Esophagus muscularis mucosa (tissue), 4 donors: ENCODE measurements around the gene AHRR. TPM values are rescaled to one million over a fixed set of nuclear protein-coding genes. Genes with fewer than 3 reads are reported as not detected.

ENCODE experiments used
- DNase-seq: peaks from one replicate; pipeline ENCODE4 v3.0.0-alpha.2; 2017; ENCODE audit errors: extremely low spot score
- H3K27ac ChIP-seq, 4 donors: fragments of 200-600 bp; sonication (generic); replicated peaks in 1 of 4; 1 replicate in 3 of 4; 2 replicates in 1 of 4; pipeline ENCODE4 v1.5.1; 2016 to 2019; ENCODE audit warnings: mild to moderate bottlenecking in 1 of 4
- H3K27me3 ChIP-seq, 4 donors: fragments of 200-600 bp; sonication (generic); one replicate each; pipeline versions ENCODE4 v1.5.1 to v1.6.0; 2016 to 2019
- H3K36me3 ChIP-seq, 4 donors: fragments of 200-600 bp; sonication (generic); one replicate each; pipeline ENCODE4 v1.5.1; 2016 to 2019
- H3K4me1 ChIP-seq, 4 donors: fragments of 200-600 bp; sonication (generic); one replicate each; pipeline ENCODE4 v1.5.1; 2016 to 2019
- H3K4me3 ChIP-seq, 4 donors: fragments of 200-600 bp; sonication (generic); 1 replicate in 2 of 4; 2 replicates in 2 of 4; pipeline ENCODE4 v1.5.1; 2016 to 2019; ENCODE audit warnings: mild to moderate bottlenecking in 4 of 4, moderate library complexity in 1 of 4
- H3K9me3 ChIP-seq, 4 donors: fragments of 200-600 bp; sonication (generic); 1 replicate in 3 of 4; 2 replicates in 1 of 4; pipeline ENCODE4 v1.5.1; 2016 to 2019
- EP300 ChIP-seq: sonication (generic); formaldehyde crosslinking; IDR thresholded peaks from one replicate; pipeline ENCODE4 v1.6.1; 2017; ENCODE audit warnings: antibody characterized with exemption
- POLR2A ChIP-seq: fragments of 450-650 bp; IDR thresholded peaks from one replicate; pipeline ENCODE4 v1.6.1; 2017; ENCODE audit warnings: antibody characterized with exemption, moderate library complexity, mild to moderate bottlenecking, low read depth
- POLR2AphosphoS5 ChIP-seq, 2 donors: sonication (generic); formaldehyde crosslinking; IDR thresholded peaks; one replicate each; pipeline ENCODE4 v1.6.1; 2017; ENCODE audit warnings: antibody characterized with exemption in 2 of 2
- WGBS: methylation state at CpG from one replicate; pipeline ENCODE4 v1.1.5; 2018; 5-methylcytosine and 5-hydroxymethylcytosine counted together
- intact Hi-C: fragments of 100-400 bp; cut with DNase I; formaldehyde crosslinking; loops from one replicate; pipeline ENCODE4 v1.15.1; 2023
- total RNA-seq, 4 donors: library from RNA; depleted of rRNA; stranded (reverse); fragments of >200 nt; gene quantifications; one replicate each; pipeline versions ENCODE4 v1.1.0 to v1.2.1, GENCODE V29; 2016
- TF ChIP-seq, protein P1 (sequence below), 3 experiments: fragments of 200-600 bp in 2 of 3; fragments of 450-650 bp in 1 of 3; sonication (generic) in 2 of 3; IDR thresholded peaks; one replicate each; pipeline ENCODE4 v1.5.1; 2017 to 2019; ENCODE audit warnings: antibody characterized with exemption in 3 of 3, mild to moderate bottlenecking in 2 of 3, moderate library complexity in 1 of 3

Gene AHRR
- total RNA-seq, 4 donors from 2014 or later = 0.33 to 5.5 (median 0.86) TPM

DNA sequence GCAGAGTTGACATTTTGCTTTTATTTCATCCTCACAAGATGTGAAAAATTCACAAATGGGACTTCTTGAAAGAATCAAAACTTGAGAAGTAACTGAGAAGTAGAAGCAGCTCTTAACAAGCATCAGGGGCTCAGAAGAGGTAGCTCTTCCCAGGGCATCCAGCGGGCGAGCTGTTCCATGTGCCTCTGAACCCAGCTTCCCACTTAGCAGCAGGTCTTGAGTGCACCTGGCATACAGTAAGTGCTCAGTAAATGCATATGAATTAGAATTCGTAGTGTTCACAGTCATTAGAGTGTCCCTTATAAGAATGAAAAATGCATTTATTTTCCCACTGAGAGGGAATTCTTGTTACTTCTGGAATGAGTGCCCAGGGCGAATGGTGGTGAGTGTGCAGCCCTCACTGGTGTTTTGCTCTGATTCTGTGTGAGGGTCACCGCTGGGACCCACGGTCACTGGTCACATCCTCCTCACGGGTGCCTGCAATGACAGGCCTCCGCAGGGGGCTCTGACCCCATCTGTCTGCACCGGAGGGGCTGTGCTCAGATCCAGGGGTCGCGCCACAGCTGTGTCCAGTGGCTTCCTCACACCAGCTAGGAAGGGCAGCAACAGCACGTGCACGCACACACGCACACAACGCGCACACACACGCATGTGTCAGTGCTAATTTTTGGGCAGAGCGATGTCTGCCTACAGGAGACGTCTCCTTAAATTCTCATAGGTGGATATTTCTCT is 148.4 kb downstream of the AHRR start:
- Histone ChIP-seq H3K9me3 (no peaks in the 10 kb centered on the region), H3K4me3 (no peak overlapping the region), H3K4me1 (peaks cover 18 to 37% (median 30%) of the 10 kb centered on the region in 4 donors), H3K27ac (no peak overlapping the region), H3K36me3 (peaks cover 12 to 42% (median 23%) of the 10 kb centered on the region in 4 donors), H3K27me3 (peaks cover 0 to 3% (median 2%) of the 10 kb centered on the region in 4 donors)
- DNase-seq = no peak
- 89% methylated on average over 15 of the region's 19 CpGs for WGBS
- no peak for TF ChIP-seq POLR2A
- TF ChIP-seq EP300 = no peak
- intact Hi-C loops = loop anchor here (5.0 kb wide), 1 partner anchor 142 kb away; the partner anchor contains the start of gene CEP72

DNA sequence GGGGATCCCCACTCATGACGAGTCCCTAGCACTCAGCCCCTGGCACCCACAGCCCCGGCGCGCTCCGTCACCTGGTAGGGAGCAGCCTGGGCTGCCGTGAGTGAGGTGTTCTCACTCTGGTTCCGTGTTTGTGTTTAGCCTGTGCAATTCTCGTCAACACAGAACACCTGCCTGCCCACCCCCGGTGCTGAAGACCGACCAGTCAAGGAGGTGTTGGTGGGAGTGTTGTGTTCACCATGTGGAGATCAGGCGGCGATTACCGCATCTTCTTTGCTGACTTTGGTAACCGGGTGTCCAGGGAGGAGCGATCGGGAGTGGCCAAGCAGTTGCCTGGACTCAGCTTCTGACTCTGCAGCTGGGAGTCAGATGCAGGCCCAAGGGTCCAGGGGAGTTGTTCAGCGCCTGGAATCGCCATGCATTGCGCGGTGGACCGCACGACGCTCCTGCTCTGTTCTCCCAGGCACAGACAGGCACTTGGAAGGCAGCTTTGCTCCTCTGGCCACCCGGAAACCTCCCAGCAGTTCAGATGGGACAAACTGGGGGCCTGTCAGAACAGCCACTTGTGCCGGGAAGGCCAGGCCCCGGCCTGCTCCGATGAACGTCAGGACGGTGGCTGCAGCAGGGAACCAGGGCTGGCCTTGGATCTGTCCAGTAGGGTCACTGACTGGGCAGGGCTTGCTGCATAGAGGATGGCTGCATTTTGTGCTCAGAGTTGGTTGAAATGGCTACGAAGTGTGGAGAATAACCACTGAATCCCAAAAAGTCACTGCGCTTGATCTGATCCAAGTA is 149.6 kb downstream of the AHRR start:
- Histone ChIP-seq H3K4me3 (peak overlapping the region in 2 of 4 donors; percentile 86 to 96), H3K9me3 (no peaks in the 10 kb centered on the region), H3K27me3 (peaks cover 0 to 16% (median 13%) of the 10 kb centered on the region in 4 donors), H3K4me1 (peaks cover 23 to 49% (median 38%) of the 10 kb centered on the region in 4 donors), H3K27ac (no peak overlapping the region), H3K36me3 (peaks cover 2 to 30% (median 11%) of the 10 kb centered on the region in 4 donors)
- WGBS = 93% methylated on average over 18 of the region's 31 CpGs
- TF ChIP-seq POLR2A = no peak
- TF ChIP-seq POLR2AphosphoS5 (IDR thresholded peaks at IDR 0.05) = no peak
- TF ChIP-seq EP300 = no peak
- TF ChIP-seq, protein P1, sequence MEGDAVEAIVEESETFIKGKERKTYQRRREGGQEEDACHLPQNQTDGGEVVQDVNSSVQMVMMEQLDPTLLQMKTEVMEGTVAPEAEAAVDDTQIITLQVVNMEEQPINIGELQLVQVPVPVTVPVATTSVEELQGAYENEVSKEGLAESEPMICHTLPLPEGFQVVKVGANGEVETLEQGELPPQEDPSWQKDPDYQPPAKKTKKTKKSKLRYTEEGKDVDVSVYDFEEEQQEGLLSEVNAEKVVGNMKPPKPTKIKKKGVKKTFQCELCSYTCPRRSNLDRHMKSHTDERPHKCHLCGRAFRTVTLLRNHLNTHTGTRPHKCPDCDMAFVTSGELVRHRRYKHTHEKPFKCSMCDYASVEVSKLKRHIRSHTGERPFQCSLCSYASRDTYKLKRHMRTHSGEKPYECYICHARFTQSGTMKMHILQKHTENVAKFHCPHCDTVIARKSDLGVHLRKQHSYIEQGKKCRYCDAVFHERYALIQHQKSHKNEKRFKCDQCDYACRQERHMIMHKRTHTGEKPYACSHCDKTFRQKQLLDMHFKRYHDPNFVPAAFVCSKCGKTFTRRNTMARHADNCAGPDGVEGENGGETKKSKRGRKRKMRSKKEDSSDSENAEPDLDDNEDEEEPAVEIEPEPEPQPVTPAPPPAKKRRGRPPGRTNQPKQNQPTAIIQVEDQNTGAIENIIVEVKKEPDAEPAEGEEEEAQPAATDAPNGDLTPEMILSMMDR (IDR thresholded peaks at IDR 0.05) = no peak
- intact Hi-C loops = loop anchor here (5.0 kb wide), 1 partner anchor 141 kb away; the partner anchor contains the start of gene CEP72
- no peak for DNase-seq

DNA sequence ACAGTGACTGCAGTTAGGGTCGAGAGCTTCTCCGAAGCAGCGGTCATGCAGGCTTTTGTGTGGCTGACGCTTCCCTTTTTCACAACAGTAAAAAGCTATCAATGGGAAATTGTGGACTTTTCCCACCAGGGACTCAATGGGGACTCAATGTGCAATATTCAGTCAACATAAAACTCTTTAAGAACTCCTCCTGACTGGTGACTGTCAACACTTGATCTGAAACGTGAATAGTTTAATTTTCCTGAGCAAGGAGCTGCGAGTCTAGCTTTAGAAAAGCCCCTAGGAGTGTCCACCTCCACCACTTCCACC is 150.2 kb downstream of the AHRR start:
- Histone ChIP-seq H3K27ac (peak overlapping the region in 2 of 4 donors; percentile 81 to 83), H3K36me3 (peaks cover 0 to 24% (median 5%) of the 10 kb centered on the region in 4 donors), H3K27me3 (peaks cover 0 to 21% (median 18%) of the 10 kb centered on the region in 4 donors), H3K4me3 (peak overlapping the region; percentile 83 to 98 (median 91)), H3K9me3 (no peaks in the 10 kb centered on the region), H3K4me1 (peaks cover 23 to 49% (median 38%) of the 10 kb centered on the region in 4 donors)
- 100% methylated on average over 2 of the region's 6 CpGs for WGBS
- intact Hi-C loops = loop anchor here (5.0 kb wide), 1 partner anchor 141 kb away; the partner anchor contains the start of gene CEP72
- no peak for DNase-seq
- TF ChIP-seq EP300 (no peak), POLR2A (no peak)
- TF ChIP-seq, protein P1 (IDR thresholded peaks at IDR 0.05) = no peak

DNA sequence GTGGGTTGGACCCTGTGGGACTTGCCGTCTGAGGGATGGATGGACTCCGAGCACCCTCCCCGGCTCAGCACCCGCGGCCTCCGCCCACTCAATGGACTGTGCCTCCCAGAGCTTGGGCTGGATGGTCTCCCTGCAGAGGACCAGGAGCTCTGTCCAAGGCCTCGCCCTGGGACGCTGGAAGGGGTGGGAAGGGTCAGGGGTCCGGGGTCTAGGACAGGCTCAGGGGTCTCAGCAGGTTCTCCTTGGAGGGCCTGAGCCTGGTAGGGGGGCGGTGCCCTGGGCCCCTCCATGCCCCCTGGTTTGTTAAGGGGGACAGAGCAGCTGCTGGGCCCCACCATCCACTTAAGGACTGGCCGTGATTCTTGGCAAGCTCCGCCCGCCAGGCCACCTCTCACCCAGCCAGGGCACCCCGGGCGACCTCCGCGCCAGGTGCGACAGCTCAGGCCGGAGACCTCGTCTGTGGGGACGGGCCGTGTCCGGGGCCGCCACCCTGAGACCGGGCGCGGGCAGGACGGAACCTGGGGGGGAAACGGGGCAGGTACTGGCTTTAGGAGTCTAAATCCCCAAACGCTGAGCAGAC is 150.7 kb downstream of the AHRR start:
- intact Hi-C loops = loop anchor here (5.0 kb wide), 1 partner anchor 140 kb away; the partner anchor contains the start of gene CEP72
- 27% methylated on average over 20 of the region's 30 CpGs for WGBS

More for the DNA sequence above, 150.7 kb downstream of the AHRR start:
- H3K9me3 ChIP-seq = no peaks in the 10 kb centered on the region
- peaks cover 0 to 26% (median 22%) of the 10 kb centered on the region in 4 donors for H3K27me3 ChIP-seq
- peaks cover 0 to 20% (median under 1%) of the 10 kb centered on the region in 4 donors for H3K36me3 ChIP-seq
- H3K4me1 ChIP-seq = peaks cover 23 to 49% (median 38%) of the 10 kb centered on the region in 4 donors
- H3K4me3 ChIP-seq = peak overlapping the region; percentile 83 to 98 (median 91)
- H3K27ac ChIP-seq = peak overlapping the region; percentile 78 to 83 (median 81)
- DNase-seq = no peak
- TF ChIP-seq, protein P1 (IDR thresholded peaks at IDR 0.05) = no peak
- TF ChIP-seq EP300 = no peak
- TF ChIP-seq POLR2AphosphoS5 (IDR thresholded peaks at IDR 0.05) = no peak
- TF ChIP-seq POLR2A = no peak
